Testis (tissue), 3 donors: Measurements from ENCODE around the gene NFIA. TPM values are rescaled to one million over a fixed set of nuclear protein-coding genes. Genes with fewer than 3 reads are reported as not detected.

Source experiments
- DNase-seq: peaks from one replicate; pipeline ENCODE4 v3.0.0-alpha.2; 2019
- H3K27ac ChIP-seq, 2 donors: fragments of 200-600 bp; sonication (generic); one replicate each; pipeline ENCODE4 v1.5.1; 2019
- H3K27me3 ChIP-seq: fragments of 200-600 bp; sonication (generic); one replicate; pipeline ENCODE4 v1.5.1; 2019
- H3K36me3 ChIP-seq: fragments of 200-600 bp; sonication (generic); one replicate; pipeline ENCODE4 v1.5.1; 2017; ENCODE audit warnings: low read depth; ENCODE audit errors: missing control alignments
- H3K4me1 ChIP-seq: fragments of 200-600 bp; sonication (generic); one replicate; pipeline ENCODE4 v1.5.1; 2019
- H3K4me3 ChIP-seq, 2 donors: fragments of 200-600 bp; sonication (generic); one replicate each; pipeline ENCODE4 v1.5.1; 2017 to 2019
- H3K9me3 ChIP-seq: fragments of 200-600 bp; sonication (generic); one replicate; pipeline ENCODE4 v1.5.1; 2017
- CTCF ChIP-seq, 3 experiments: fragments of 450-650 bp in 2 of 3; fragments of 200-600 bp in 1 of 3; sonication (generic) in 1 of 3; IDR thresholded peaks; one replicate each; pipeline ENCODE4 v1.5.1; 2016 to 2019; ENCODE audit warnings: antibody characterized with exemption in 3 of 3, mild to moderate bottlenecking in 2 of 3, moderate library complexity in 1 of 3
- POLR2A ChIP-seq: fragments of 450-650 bp; IDR thresholded peaks from one replicate; pipeline ENCODE4 v1.6.1; 2017; ENCODE audit warnings: antibody characterized with exemption, mild to moderate bottlenecking, moderate library complexity
- WGBS, 2 donors: methylation state at CpG; one replicate each; pipeline ENCODE4 v1.1.5; 2018; 5-methylcytosine and 5-hydroxymethylcytosine counted together
- intact Hi-C: fragments of 100-400 bp; cut with DNase I; formaldehyde crosslinking; loops from one replicate; pipeline ENCODE4 v1.15.1; 2023; ENCODE audit warnings: low total_unique reads
- polyA plus RNA-seq: library from polyadenylated mRNA; stranded (reverse); fragments of 350-450 nt; fragmentation: Illumina TruSeq; extraction: RNeasy Lipid Tissue Mini Kit (QIAGEN cat#74804); gene quantifications from one replicate; pipeline ENCODE4 v1.2.3, GENCODE V29; 2014; ENCODE audit warnings: low read depth, low replicate concordance; ENCODE audit not compliant: insufficient read depth
- total RNA-seq, 2 donors: library from RNA; depleted of rRNA; stranded (reverse); fragments of >200 nt; gene quantifications; one replicate each; pipeline ENCODE4 v1.2.3, GENCODE V29; 2016

NFIA gene
- total and polyA plus RNA-seq, 3 donors from 2014 or later: 11.6 to 78.9 (median 53.5) TPM

- Histone ChIP-seq H3K9me3 (no peaks in the 10 kb centered on the region), H3K27me3 (no peaks in the 10 kb centered on the region), H3K4me1 (peaks cover 3% of the 10 kb centered on the region), H3K36me3 (no peaks in the 10 kb centered on the region), H3K4me3 (no peak overlapping the region), H3K27ac (no peak overlapping the region)
- TF ChIP-seq CTCF (IDR thresholded peaks at IDR 0.05) (no peak), POLR2A (no peak)
- DNase-seq: no peak
- intact Hi-C loops: no loop called here
Measured at GRCh38 chr1:61322769-61323168, 240.4 kb downstream of the NFIA start.

- TF ChIP-seq POLR2A (no peak), CTCF (IDR thresholded peaks at IDR 0.05) (no peak)
- intact Hi-C loops: no loop called here
- H3K9me3 ChIP-seq: no peaks in the 10 kb centered on the region
- H3K27me3 ChIP-seq: no peaks in the 10 kb centered on the region
- no peaks in the 10 kb centered on the region for H3K36me3 ChIP-seq
- H3K27ac ChIP-seq: no peak overlapping the region
- no peak overlapping the region for H3K4me3 ChIP-seq
- whole genome bisulfite sequencing, 2 donors: 80 to 81% methylated on average over 6 of the region's 6 CpGs
- peaks cover 3% of the 10 kb centered on the region for H3K4me1 ChIP-seq
- no peak for DNase-seq
Measured at GRCh38 chr1:61323681-61324328, 241.4 kb downstream of the NFIA start.

- Histone ChIP-seq H3K4me1 (peaks cover 3% of the 10 kb centered on the region), H3K36me3 (no peaks in the 10 kb centered on the region), H3K27ac (no peak overlapping the region), H3K4me3 (no peak overlapping the region), H3K9me3 (no peaks in the 10 kb centered on the region), H3K27me3 (no peaks in the 10 kb centered on the region)
- no peak for DNase-seq
- WGBS, 2 donors: 35 to 49% methylated on average over 2 of the region's 2 CpGs
- intact Hi-C loops: no loop called here
- TF ChIP-seq POLR2A (no peak), CTCF (IDR thresholded peaks at IDR 0.05) (no peak)
Measured at GRCh38 chr1:61326713-61327112, 244.4 kb downstream of the NFIA start.

GRCh38 chr1:61327436-61327835 is 245.1 kb downstream of the NFIA start:
- Histone ChIP-seq H3K4me3 (no peak overlapping the region), H3K27me3 (no peaks in the 10 kb centered on the region), H3K27ac (no peak overlapping the region), H3K36me3 (no peaks in the 10 kb centered on the region), H3K9me3 (no peaks in the 10 kb centered on the region), H3K4me1 (peaks cover 3% of the 10 kb centered on the region)
- DNase-seq: no peak
- intact Hi-C loops: no loop called here
- 89 to 97% methylated on average over 5 of the region's 5 CpGs for WGBS, 2 donors
- TF ChIP-seq POLR2A (no peak), CTCF (IDR thresholded peaks at IDR 0.05) (no peak)

GRCh38 chr1:61329556-61329955 is 247.2 kb downstream of the NFIA start:
- no peak for DNase-seq
- Histone ChIP-seq H3K36me3 (no peaks in the 10 kb centered on the region), H3K27me3 (no peaks in the 10 kb centered on the region), H3K27ac (no peak overlapping the region), H3K9me3 (no peaks in the 10 kb centered on the region), H3K4me1 (no peaks in the 10 kb centered on the region), H3K4me3 (no peak overlapping the region)
- 96 to 98% methylated on average over 4 of the region's 4 CpGs for WGBS, 2 donors
- intact Hi-C loops: no loop called here
- TF ChIP-seq POLR2A (no peak), CTCF (IDR thresholded peaks at IDR 0.05) (no peak)
